OCI-LY3 (cell line): ENCODE measurements around the gene CELF5.
A peak's percentile ranks its signal among the peaks of the same experiment; 100 is the strongest.

ENCODE experiments used
- EZH2phosphoT487 ChIP-seq: fragments of 200-600 bp; shearing (Covaris generic); IDR thresholded peaks from 2 replicates; pipeline ENCODE4 v1.6.1; 2018; ENCODE audit warnings: antibody characterized with exemption, mixed run types, low read depth
- TF ChIP-seq, protein P1 (sequence below): fragments of 200-600, 300-600 bp; sonication (generic); IDR thresholded peaks from 2 replicates; pipeline ENCODE4 v1.5.1; 2014; ENCODE audit warnings: antibody characterized with exemption, low read length, low read depth

DNA sequence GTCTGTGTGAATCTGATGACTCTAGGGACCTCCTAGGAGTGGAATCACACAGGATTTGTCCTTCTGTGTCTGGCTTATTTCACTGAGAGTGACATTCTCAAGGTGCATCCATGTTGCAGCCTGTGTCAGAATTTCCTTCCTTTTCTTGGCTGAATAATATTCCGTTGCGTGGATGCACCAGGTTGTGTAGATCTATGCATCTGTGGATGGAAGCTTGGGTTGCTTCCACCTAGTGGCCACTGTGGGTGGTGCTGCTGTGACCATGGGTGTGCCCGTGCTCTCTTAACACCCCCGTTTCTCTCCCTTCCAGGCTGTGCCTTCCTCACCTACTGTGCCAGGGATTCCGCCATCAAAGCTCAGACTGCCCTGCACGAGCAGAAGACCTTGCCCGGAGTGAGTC is 26.2 kb downstream of the CELF5 start:
- TF ChIP-seq, protein P1, sequence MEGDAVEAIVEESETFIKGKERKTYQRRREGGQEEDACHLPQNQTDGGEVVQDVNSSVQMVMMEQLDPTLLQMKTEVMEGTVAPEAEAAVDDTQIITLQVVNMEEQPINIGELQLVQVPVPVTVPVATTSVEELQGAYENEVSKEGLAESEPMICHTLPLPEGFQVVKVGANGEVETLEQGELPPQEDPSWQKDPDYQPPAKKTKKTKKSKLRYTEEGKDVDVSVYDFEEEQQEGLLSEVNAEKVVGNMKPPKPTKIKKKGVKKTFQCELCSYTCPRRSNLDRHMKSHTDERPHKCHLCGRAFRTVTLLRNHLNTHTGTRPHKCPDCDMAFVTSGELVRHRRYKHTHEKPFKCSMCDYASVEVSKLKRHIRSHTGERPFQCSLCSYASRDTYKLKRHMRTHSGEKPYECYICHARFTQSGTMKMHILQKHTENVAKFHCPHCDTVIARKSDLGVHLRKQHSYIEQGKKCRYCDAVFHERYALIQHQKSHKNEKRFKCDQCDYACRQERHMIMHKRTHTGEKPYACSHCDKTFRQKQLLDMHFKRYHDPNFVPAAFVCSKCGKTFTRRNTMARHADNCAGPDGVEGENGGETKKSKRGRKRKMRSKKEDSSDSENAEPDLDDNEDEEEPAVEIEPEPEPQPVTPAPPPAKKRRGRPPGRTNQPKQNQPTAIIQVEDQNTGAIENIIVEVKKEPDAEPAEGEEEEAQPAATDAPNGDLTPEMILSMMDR: peak; percentile 60
- TF ChIP-seq EZH2phosphoT487: no peak
